ENCODE results near the gene TBX19.

TBX19 gene

DNA sequence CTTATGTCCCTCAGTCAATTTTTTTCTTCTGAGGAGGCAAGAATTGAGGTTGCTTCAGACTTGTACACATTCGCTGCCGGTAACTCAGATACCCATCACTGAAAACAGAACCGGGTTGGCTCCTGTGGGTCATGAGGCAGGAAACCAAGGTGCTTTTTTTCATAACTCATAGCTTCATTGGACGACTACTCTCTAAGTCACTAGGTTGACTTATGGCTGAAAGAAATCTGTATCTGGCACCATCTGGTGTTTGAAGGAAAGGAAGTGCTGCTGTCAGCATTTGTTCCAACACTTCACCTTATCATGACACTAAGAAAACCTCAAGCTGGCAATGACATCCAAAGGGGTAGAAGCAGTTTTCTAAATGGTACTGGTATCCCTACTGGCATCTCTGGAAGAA lies 82.3 kb downstream of the TBX19 start:
- TF ChIP-seq ZNF274 (IDR thresholded peaks at IDR 0.05; ENCODE audit: low read depth, low read length) (no peak), SUZ12 (IDR thresholded peaks at IDR 0.05; ENCODE audit: extremely low read depth, insufficient read depth, insufficient read length) (no peak), YY1 (IDR thresholded peaks at IDR 0.05; ENCODE audit: insufficient read depth, insufficient read length) (no peak)
- no peaks in the 10 kb centered on the region for H3K4me1 ChIP-seq (ENCODE audit: insufficient read depth, insufficient read length)
- H3K4me3 ChIP-seq (ENCODE audit: insufficient read length, low read depth): no peak overlapping the region
- H3K27me3 ChIP-seq (ENCODE audit: insufficient read depth, insufficient read length): no peaks in the 10 kb centered on the region
- no peaks in the 10 kb centered on the region for H3K36me3 ChIP-seq (ENCODE audit: insufficient read depth, insufficient read length, low read length)
- no peaks in the 10 kb centered on the region for H3K9me3 ChIP-seq (ENCODE audit: insufficient read depth, low read length)
- no peak for DNase-seq (ENCODE audit: low read depth, low spot score)
- H3K9ac ChIP-seq (ENCODE audit: insufficient read length, low read depth): no peak overlapping the region
